ENCODE results near the gene COL4A6. TPM values are rescaled to one million over a fixed set of nuclear protein-coding genes. Genes with fewer than 3 reads are reported as not detected.

The COL4A6 gene
- total RNA-seq, 1 donor from 2014 or later, result 40.5 TPM

DNA sequence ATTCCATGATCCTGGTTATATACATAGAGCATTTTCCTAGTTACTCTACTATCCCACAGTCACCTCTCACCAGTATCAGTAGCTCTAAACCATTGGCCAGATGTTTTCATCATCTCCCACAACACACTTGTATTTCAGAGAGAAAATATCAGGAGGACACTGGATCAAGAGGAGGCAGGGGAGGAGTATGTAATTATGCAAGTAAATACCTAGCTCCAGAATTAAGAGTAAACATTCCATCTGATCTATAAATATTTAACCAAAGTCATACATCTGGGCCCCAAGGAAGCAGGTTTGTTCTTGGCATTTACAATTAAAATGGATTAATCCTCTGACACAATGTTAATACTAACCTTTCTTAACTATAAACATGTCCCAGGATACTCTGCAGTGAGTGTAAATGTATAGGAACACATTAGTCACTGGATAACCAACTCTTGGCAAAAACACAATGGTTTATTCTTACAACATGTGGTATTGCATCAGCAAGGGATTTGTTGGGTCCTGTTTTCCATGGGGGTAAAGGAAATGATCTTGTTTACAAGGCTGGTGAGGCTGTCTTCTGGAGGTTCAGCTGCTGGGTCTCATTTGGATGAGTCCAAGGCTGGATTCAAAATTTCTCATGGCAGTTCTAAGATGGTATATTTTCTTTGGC, 176.5 kb downstream of the COL4A6 start:
- Histone ChIP-seq H3K9ac (no peak overlapping the region), H3K4me1 (peaks cover 11% of the 10 kb centered on the region), H3K79me2 (ENCODE audit: low read depth) (no peaks in the 10 kb centered on the region), H3F3A (ENCODE audit: low read depth) (no peaks in the 10 kb centered on the region), H4K20me1 (ENCODE audit: low read depth) (no peaks in the 10 kb centered on the region), H3K4me2 (no peak overlapping the region), H3K27me3 (no peaks in the 10 kb centered on the region), H2AFZ (replicated peaks) (no peak overlapping the region), H3K4me3 (no peak overlapping the region), H3K27ac (no peak overlapping the region), H3K36me3 (peaks cover 4% of the 10 kb centered on the region), H3K9me3 (ENCODE audit: low read depth) (no peaks in the 10 kb centered on the region)
- peaks cover 51% of the 10 kb centered on the region for H3K36me3 Mint-ChIP-seq
- H3K27ac Mint-ChIP-seq, result no peak overlapping the region
- no peak overlapping the region for H3K4me3 Mint-ChIP-seq
- no peak for DNase-seq (ENCODE audit: low spot score)
- peaks cover 9% of the 10 kb centered on the region for H3K4me1 Mint-ChIP-seq
- no peak for TF ChIP-seq EZH2 (IDR thresholded peaks at IDR 0.05)
- TF ChIP-seq, protein P1, sequence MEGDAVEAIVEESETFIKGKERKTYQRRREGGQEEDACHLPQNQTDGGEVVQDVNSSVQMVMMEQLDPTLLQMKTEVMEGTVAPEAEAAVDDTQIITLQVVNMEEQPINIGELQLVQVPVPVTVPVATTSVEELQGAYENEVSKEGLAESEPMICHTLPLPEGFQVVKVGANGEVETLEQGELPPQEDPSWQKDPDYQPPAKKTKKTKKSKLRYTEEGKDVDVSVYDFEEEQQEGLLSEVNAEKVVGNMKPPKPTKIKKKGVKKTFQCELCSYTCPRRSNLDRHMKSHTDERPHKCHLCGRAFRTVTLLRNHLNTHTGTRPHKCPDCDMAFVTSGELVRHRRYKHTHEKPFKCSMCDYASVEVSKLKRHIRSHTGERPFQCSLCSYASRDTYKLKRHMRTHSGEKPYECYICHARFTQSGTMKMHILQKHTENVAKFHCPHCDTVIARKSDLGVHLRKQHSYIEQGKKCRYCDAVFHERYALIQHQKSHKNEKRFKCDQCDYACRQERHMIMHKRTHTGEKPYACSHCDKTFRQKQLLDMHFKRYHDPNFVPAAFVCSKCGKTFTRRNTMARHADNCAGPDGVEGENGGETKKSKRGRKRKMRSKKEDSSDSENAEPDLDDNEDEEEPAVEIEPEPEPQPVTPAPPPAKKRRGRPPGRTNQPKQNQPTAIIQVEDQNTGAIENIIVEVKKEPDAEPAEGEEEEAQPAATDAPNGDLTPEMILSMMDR (IDR thresholded peaks at IDR 0.05), result no peak
- no peak for TF ChIP-seq EZH2phosphoT487 (IDR thresholded peaks at IDR 0.05)
- H3K27me3 Mint-ChIP-seq (ENCODE audit: insufficient read depth, low read depth), result no peaks in the 10 kb centered on the region
- peaks cover 19% of the 10 kb centered on the region for H3K9me3 Mint-ChIP-seq

DNA sequence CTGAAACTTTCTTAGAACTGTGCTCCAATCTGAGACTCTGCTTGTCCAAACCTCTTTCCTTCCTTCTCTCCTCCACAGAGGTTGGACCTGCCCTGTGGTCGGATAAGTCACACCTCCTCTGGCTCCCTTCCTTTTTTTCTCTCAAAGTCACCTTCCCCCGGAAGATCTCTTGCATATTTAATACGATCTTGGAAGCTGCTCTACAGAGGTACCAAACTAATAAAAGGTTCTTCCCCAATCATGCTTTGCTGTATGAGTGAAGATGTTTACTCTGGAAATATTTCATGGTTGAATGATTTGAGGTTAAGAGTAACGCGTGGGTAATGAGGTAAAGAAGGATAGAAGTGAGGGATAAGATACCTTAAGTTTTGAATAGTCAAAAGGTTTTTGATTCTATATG, 180.7 kb downstream of the COL4A6 start:
- Mint-ChIP-seq H3K4me3 (no peak overlapping the region), H3K36me3 (peaks cover 64% of the 10 kb centered on the region), H3K27ac (no peak overlapping the region), H3K4me1 (peaks cover 12% of the 10 kb centered on the region), H3K27me3 (ENCODE audit: insufficient read depth, low read depth) (no peaks in the 10 kb centered on the region), H3K9me3 (peaks cover 39% of the 10 kb centered on the region)
- no peak for TF ChIP-seq EZH2phosphoT487 (IDR thresholded peaks at IDR 0.05)
- TF ChIP-seq EZH2 (IDR thresholded peaks at IDR 0.05), result no peak
- TF ChIP-seq, protein P1 (IDR thresholded peaks at IDR 0.05), result no peak
- Histone ChIP-seq H3K36me3 (peaks cover 4% of the 10 kb centered on the region), H3K27ac (no peak overlapping the region), H3K79me2 (ENCODE audit: low read depth) (no peaks in the 10 kb centered on the region), H4K20me1 (ENCODE audit: low read depth) (no peaks in the 10 kb centered on the region), H3K4me1 (peaks cover 11% of the 10 kb centered on the region), H3K4me2 (no peak overlapping the region), H3K9me3 (ENCODE audit: low read depth) (no peaks in the 10 kb centered on the region), H3K27me3 (no peaks in the 10 kb centered on the region), H2AFZ (replicated peaks) (no peak overlapping the region), H3F3A (ENCODE audit: low read depth) (no peaks in the 10 kb centered on the region), H3K9ac (no peak overlapping the region), H3K4me3 (no peak overlapping the region)
- no peak for DNase-seq (ENCODE audit: low spot score)

- H3K9me3 ChIP-seq (ENCODE audit: low read depth), result no peaks in the 10 kb centered on the region
- no peaks in the 10 kb centered on the region for H3K36me3 ChIP-seq
- peaks cover 6% of the 10 kb centered on the region for H4K20me1 ChIP-seq (ENCODE audit: low read depth)
- peaks cover 33% of the 10 kb centered on the region for H3K9me3 Mint-ChIP-seq
- no peak overlapping the region for H3K4me2 ChIP-seq
- DNase-seq (ENCODE audit: low spot score), result no peak
- peaks cover 22% of the 10 kb centered on the region for H3K4me1 ChIP-seq
- H3K27ac Mint-ChIP-seq, result no peak overlapping the region
- no peak overlapping the region for H3K9ac ChIP-seq
- no peak overlapping the region for H3K27ac ChIP-seq
- no peak overlapping the region for H3K4me3 Mint-ChIP-seq
- H3K79me2 ChIP-seq (ENCODE audit: low read depth), result no peaks in the 10 kb centered on the region
- no peaks in the 10 kb centered on the region for H3K27me3 Mint-ChIP-seq (ENCODE audit: insufficient read depth, low read depth)
- H3F3A ChIP-seq (ENCODE audit: low read depth), result peaks cover 17% of the 10 kb centered on the region
- TF ChIP-seq EZH2phosphoT487 (IDR thresholded peaks at IDR 0.05) (no peak), EZH2 (IDR thresholded peaks at IDR 0.05) (no peak)
- TF ChIP-seq, protein P1 (IDR thresholded peaks at IDR 0.05), result no peak
- peaks cover 50% of the 10 kb centered on the region for H3K36me3 Mint-ChIP-seq
- peaks cover 36% of the 10 kb centered on the region for H3K4me1 Mint-ChIP-seq
- H2AFZ ChIP-seq (replicated peaks), result no peak overlapping the region
- no peaks in the 10 kb centered on the region for H3K27me3 ChIP-seq
- H3K4me3 ChIP-seq, result no peak overlapping the region
Observed at GRCh38 chrX:108254636-108255035, 183.6 kb downstream of the COL4A6 start.

Data from neural progenitor cell (in vitro differentiated cells).